K562 (cell line): ENCODE data around the gene CNPY2. TPM values are rescaled to one million over a fixed set of nuclear protein-coding genes. Genes with fewer than 3 reads are reported as not detected.
"Not testable (repeated sequence)": the region's sequence is repeated elsewhere in the genome, so short reads cannot be mapped to it uniquely, and the experiment has no call there.

Experiments used
- ATAC-seq: fragments of 200-7000 bp; cut with Tn5 transposase; 3 replicates; pipeline ENCODE4 v1.9.1; 2020; ENCODE audit warnings: moderate library complexity
- BruUV-seq: library from RNA; stranded (reverse); fragments of 400-500 nt; replicated peaks from 2 replicates; lab custom pipeline; 2021; lab: Mats Ljungman, UMichigan
- CTCF ChIA-PET: fragments of 300-600 bp; formaldehyde crosslinking; extraction: SDS; loops from one replicate; lab custom pipeline; 2021; ENCODE audit warnings: low intra/inter-chr PET ratio; lab: Yijun Ruan, JAX
- POLR2A ChIA-PET: fragments of 300-600, 350-650 bp; sonication (Branson Sonifier 250); formaldehyde crosslinking; extraction: SDS; loops from one replicate; lab custom pipeline; 2021; ENCODE audit warnings: antibody characterized with exemption, inconsistent platforms; lab: Yijun Ruan, JAX
- DNase-seq, 4 experiments: peaks; one replicate each; pipeline versions ENCODE4 v3.0.0 to v3.0.0-alpha.2; 2011 to 2018; ENCODE audit warnings: low spot score in 3 of 4, mixed read lengths in 3 of 4; ENCODE audit errors: extremely low read depth in 1 of 4
- FAIRE-seq: peaks from 2 replicates; lab custom pipeline; 2011; peaks lifted over from hg19 to GRCh38; lab: Jason Lieb, UNC
- H2AFZ ChIP-seq: 2 replicates; pipeline ENCODE4 v1.6.0; 2011; ENCODE audit warnings: low read depth, low read length, control low read depth, inconsistent platforms
- H3K27ac ChIP-seq: fragments of 200-600 bp; 3 replicates; pipeline ENCODE4 v1.8.0; 2011; ENCODE audit warnings: low read depth, mild to moderate bottlenecking, control low read depth, inconsistent platforms, low read length, moderate library complexity, mixed read lengths; ENCODE audit errors: extremely low read depth
- H3K27me3 ChIP-seq, 2 experiments: fragments of 300-600 bp in 1 of 2; 2 replicates in 1 of 2; 3 replicates in 1 of 2; pipeline versions ENCODE4 v1.6.0 to v1.8.0; 2011; ENCODE audit warnings: inconsistent platforms in 2 of 2, low read length in 2 of 2, mild to moderate bottlenecking in 1 of 2, mixed read lengths in 1 of 2, moderate library complexity in 1 of 2; ENCODE audit not compliant: control insufficient read depth in 2 of 2, insufficient read depth in 2 of 2
- H3K36me3 ChIP-seq: fragments of 300-600 bp; 3 replicates; pipeline ENCODE4 v1.8.0; 2011; ENCODE audit warnings: mild to moderate bottlenecking, low read length, inconsistent platforms; ENCODE audit not compliant: control insufficient read depth, insufficient read depth
- H3K4me1 ChIP-seq, 2 experiments: fragments of 200-600 bp in 1 of 2; replicated peaks in 1 of 2; 2 replicates in 1 of 2; 3 replicates in 1 of 2; pipeline versions ENCODE4 v1.5.1 to v1.8.0; 2011; ENCODE audit warnings: inconsistent platforms in 2 of 2, low read length in 2 of 2, mild to moderate bottlenecking in 1 of 2, mixed read lengths in 1 of 2, moderate library complexity in 1 of 2; ENCODE audit not compliant: control insufficient read depth in 2 of 2, insufficient read depth in 2 of 2
- H3K4me2 ChIP-seq: 2 replicates; pipeline ENCODE4 v1.6.1; 2011; ENCODE audit warnings: low read length, control low read depth, inconsistent platforms, mixed read lengths; ENCODE audit not compliant: insufficient read depth
- H3K4me3 ChIP-seq: fragments of 200-600 bp; sonication (generic), shearing (Covaris generic); 2 replicates; pipeline ENCODE4 v1.5.1; 2016; ENCODE audit warnings: control low read depth, inconsistent platforms
- H3K79me2 ChIP-seq: fragments of 200-600 bp; 3 replicates; pipeline ENCODE4 v1.8.0; 2011; ENCODE audit warnings: low read length, inconsistent platforms; ENCODE audit not compliant: control insufficient read depth, insufficient read depth
- H3K9ac ChIP-seq, 2 experiments: 2 replicates each; pipeline versions ENCODE4 v1.6.0 to v1.6.1; 2011; ENCODE audit warnings: low read depth in 2 of 2, low read length in 2 of 2, control low read depth in 1 of 2, inconsistent platforms in 1 of 2, mild to moderate bottlenecking in 1 of 2, mixed read lengths in 1 of 2; ENCODE audit not compliant: insufficient read depth in 1 of 2
- H3K9me1 ChIP-seq: one replicate; pipeline ENCODE4 v1.6.0; 2011; ENCODE audit warnings: inconsistent platforms, mild to moderate bottlenecking, low read length, moderate library complexity; ENCODE audit not compliant: control insufficient read depth, insufficient read depth
- H3K9me3 ChIP-seq: replicated peaks from 2 replicates; pipeline ENCODE4 v1.5.1; 2011; ENCODE audit warnings: low read depth, low read length, inconsistent platforms; ENCODE audit not compliant: control insufficient read depth, insufficient read depth
- H4K20me1 ChIP-seq: replicated peaks from 2 replicates; pipeline ENCODE4 v1.6.1; 2011; ENCODE audit warnings: low read length, inconsistent platforms, mixed read lengths; ENCODE audit not compliant: control insufficient read depth, insufficient read depth
- FOXA3 ChIP-seq, 2 experiments: fragments of 450-650 bp in 1 of 2; sonication (generic) in 1 of 2; formaldehyde crosslinking; IDR thresholded peaks in 1 of 2; conservative IDR thresholded peaks in 1 of 2; 2 replicates each; pipeline versions ENCODE4 v1.4.0 to v1.8.0; 2020 to 2022; ENCODE audit warnings: mild to moderate bottlenecking in 2 of 2, missing genetic modification reagents in 1 of 2
- GATA2 ChIP-seq: sonication (generic); formaldehyde crosslinking; IDR thresholded peaks from 2 replicates; pipeline ENCODE4 v1.4.0; 2020; ENCODE audit warnings: mild to moderate bottlenecking, missing genetic modification reagents
- SMARCA4 ChIP-seq: fragments of 450-650 bp; IDR thresholded peaks from 2 replicates; pipeline ENCODE4 v1.6.1; 2016
- XRCC5 ChIP-seq: fragments of 200-400 bp; formaldehyde crosslinking; IDR thresholded peaks from 2 replicates; pipeline ENCODE4 v1.6.1; 2017; ENCODE audit warnings: low read depth, mild to moderate bottlenecking, low read length
- WGBS: fragments of 100-300 bp; shearing (Covaris generic); methylation state at CpG from one replicate; pipeline ENCODE4 v1.1.6; 2016; ENCODE audit warnings: low coverage, mixed read lengths; ENCODE audit not compliant: insufficient coverage; ENCODE audit errors: missing lambda C conversion rate; 5-methylcytosine and 5-hydroxymethylcytosine counted together
- in situ Hi-C: fragments of 300-500 bp; cut with MboI; formaldehyde crosslinking; loops from 4 replicates; pipeline ENCODE4 v1.15.0; 2018; ENCODE audit warnings: inconsistent platforms, mixed read lengths
- intact Hi-C: fragments of 100-400 bp; cut with micrococcal nuclease; formaldehyde crosslinking; loops from 2 replicates; pipeline ENCODE4 v1.14.2; 2022
- polyA plus RNA-seq, 8 experiments: library from polyadenylated mRNA; depleted of rRNA in 4 of 8; stranded (reverse) in 5 of 8; unstranded in 3 of 8; fragments of >200 nt; fragmentation: Nextera tagmentation in 2 of 8; fragmentation: Illumina TruSeq in 1 of 8; extraction: Ambion mirVana in 2 of 8; extraction: Trizol in 1 of 8; gene quantifications; 2 replicates each; pipeline versions ENCODE4 v1.2.1 to v1.2.3, GENCODE V29; 2011 to 2014; ENCODE audit warnings: inconsistent platforms in 1 of 8, missing spikeins in 1 of 8
- total RNA-seq, 7 experiments: library from RNA; depleted of rRNA in 6 of 7; stranded (reverse); fragments of >200 nt in 6 of 7; fragmentation: Illumina TruSeq in 2 of 7; extraction: Trizol in 2 of 7; gene quantifications; 2 replicates each; pipeline versions ENCODE4 v1.2.1 to v1.2.3, GENCODE V29; 2011 to 2021; ENCODE audit warnings: low replicate concordance in 1 of 7

The CNPY2 gene
- total and polyA plus RNA-seq, 9 of the 15 experiments (the other 6 are each of a cell fraction or from before 2014, with no cell fraction given), result 33.8 to 190 (median 138) TPM

- Histone ChIP-seq H3K36me3 (peaks cover 20% of the 10 kb centered on the region), H3K9ac (peak overlapping the region; percentile 71 to 87), H3K4me3 (peak overlapping the region; percentile 67), H3K4me2 (peak overlapping the region; percentile 88), H3K27ac (peak overlapping the region; percentile 77)
- BruUV-seq, result TSS peak; percentile 54
- DNase-seq, H3K27me3 ChIP-seq, in situ Hi-C loops, ATAC-seq, H4K20me1 ChIP-seq, H3K79me2 ChIP-seq, H3K9me3 ChIP-seq: not testable (repeated sequence)
- ChIA-PET CTCF (interaction anchor here (0.6 kb wide), 2 partner anchors 308 to 1986 kb away, joined by 3 read pairs; partner anchors contain the start of gene HNRNPA1), POLR2A (interaction anchor here (0.6 to 3.3 kb wide), 10 partner anchors 8 to 198 kb away, joined by 3 to 25 read pairs (median 6); partner anchors contain the start of genes ANKRD52, RNF41, SMARCC2 and TIMELESS)
- 21% methylated on average over 10 of the region's 16 CpGs for WGBS
- TF ChIP-seq SMARCA4, result 0 out of 2 replicates have a peak, but pooled peaks have one; percentile 20
- TF ChIP-seq GATA2 (CRISPR knock-in tag), result 0 out of 2 replicates have a peak, but pooled peaks have one; percentile 8
- 0 out of 4 replicates have a peak, but pooled peaks of 1 of the 2 experiments have one; percentile 54 for TF ChIP-seq FOXA3 (CRISPR knock-in tag; conservative IDR thresholded peaks at IDR 0.05 in 1 of 2, IDR thresholded peaks at IDR 0.05 in 1 of 2)
- TF ChIP-seq XRCC5, result 0 out of 2 replicates have a peak, but pooled peaks have one; percentile 15
- TF ChIP-seq, all 486 proteins: peak for 4; not testable (repeated sequence) for 482
- Histone ChIP-seq H2AFZ (peak overlapping the region; percentile 94), H3K4me1 (peaks cover 11 to 19% of the 10 kb centered on the region in 2 experiments; a peak in 4 of 5 replicates)
- FAIRE-seq, H3K9me1 ChIP-seq: not testable (repeated sequence)
- intact Hi-C loops, result loop anchor here (2.0 kb wide), 2 partner anchors 35 to 41 kb away; partner anchors contain the start of genes CS and NABP2
Observed at GRCh38 chr12:56266068-56266692, 49.6 kb downstream of the CNPY2 start.
